HepG2 (cell line): ENCODE data around the gene S100P. TPM values are rescaled to one million over a fixed set of nuclear protein-coding genes. Genes with fewer than 3 reads are reported as not detected.

Experiments used
- ATAC-seq: fragments of 200-7000 bp; cut with Tn5 transposase; 3 replicates; pipeline ENCODE4 v1.9.1; 2020; ENCODE audit warnings: mild to moderate bottlenecking, moderate library complexity
- BruUV-seq: library from RNA; stranded (reverse); fragments of 400-500 nt; replicated peaks from 2 replicates; lab custom pipeline; 2021; lab: Mats Ljungman, UMichigan
- CTCF ChIA-PET: fragments of 300-600 bp; formaldehyde crosslinking; extraction: SDS; loops from one replicate; lab custom pipeline; 2021; ENCODE audit warnings: low total read pairs, inconsistent platforms, low intra/inter-chr PET ratio; lab: Yijun Ruan, JAX
- POLR2A ChIA-PET: fragments of 350-600 bp; sonication (Branson Sonifier 250); formaldehyde crosslinking; loops from one replicate; lab custom pipeline; 2020; ENCODE audit warnings: antibody characterized with exemption, inconsistent platforms; lab: Yijun Ruan, JAX
- DNase-seq: peaks from one replicate; pipeline ENCODE4 v3.0.0-alpha.2; 2015; ENCODE audit warnings: low spot score
- FAIRE-seq: peaks from 3 replicates; lab custom pipeline; 2011; peaks lifted over from hg19 to GRCh38; lab: Jason Lieb, UNC
- H2AFZ ChIP-seq: one replicate; pipeline ENCODE4 v1.6.1; 2011; ENCODE audit warnings: low read length, inconsistent platforms
- H3K27ac ChIP-seq: fragments of 300-600 bp; 3 replicates; pipeline ENCODE4 v1.8.0; 2011; ENCODE audit warnings: mixed run types, mild to moderate bottlenecking, mixed read lengths, low read length, inconsistent platforms; ENCODE audit not compliant: insufficient read depth; ENCODE audit errors: extremely low read length
- H3K27me3 ChIP-seq, 2 experiments: fragments of 200-600 bp in 1 of 2; 2 replicates in 1 of 2; 3 replicates in 1 of 2; pipeline versions ENCODE4 v1.6.0 to v1.8.0; 2011; ENCODE audit warnings: low read length in 2 of 2, mild to moderate bottlenecking in 2 of 2, moderate library complexity in 2 of 2, inconsistent platforms in 1 of 2; ENCODE audit not compliant: insufficient read depth in 2 of 2, control insufficient read depth in 1 of 2
- H3K36me3 ChIP-seq, 2 experiments: fragments of 200-600 bp in 1 of 2; replicated peaks in 1 of 2; 2 replicates in 1 of 2; 3 replicates in 1 of 2; pipeline versions ENCODE4 v1.5.1 to v1.8.0; 2011; ENCODE audit warnings: low read length in 2 of 2, inconsistent platforms in 1 of 2; ENCODE audit not compliant: insufficient read depth in 2 of 2, control insufficient read depth in 1 of 2
- H3K4me1 ChIP-seq: 2 replicates; pipeline ENCODE4 v1.5.1; 2012; ENCODE audit warnings: low read length, inconsistent platforms; ENCODE audit not compliant: insufficient read depth
- H3K4me2 ChIP-seq: 2 replicates; pipeline ENCODE4 v1.6.0; 2011; ENCODE audit warnings: low read depth, low read length, inconsistent platforms
- H3K4me3 ChIP-seq, 3 experiments: fragments of 200-600 bp in 1 of 3; sonication (generic), shearing (Covaris generic) in 1 of 3; replicated peaks in 1 of 3; 2 replicates each; pipeline ENCODE4 v1.5.1; 2011 to 2016; ENCODE audit warnings: low read length in 3 of 3, inconsistent platforms in 2 of 3, low read depth in 2 of 3, mild to moderate bottlenecking in 2 of 3, control low read depth in 1 of 3, mixed read lengths in 1 of 3; ENCODE audit not compliant: insufficient read depth in 1 of 3
- H3K79me2 ChIP-seq: one replicate; pipeline ENCODE4 v1.6.1; 2011; ENCODE audit warnings: low read length, inconsistent platforms; ENCODE audit not compliant: insufficient read depth
- H3K9ac ChIP-seq: 2 replicates; pipeline ENCODE4 v1.6.0; 2011; ENCODE audit warnings: mild to moderate bottlenecking, low read depth, low read length, inconsistent platforms; ENCODE audit not compliant: insufficient read depth
- H3K9me3 ChIP-seq: 2 replicates; pipeline ENCODE4 v1.5.1; 2012; ENCODE audit warnings: mild to moderate bottlenecking, low read length
- H4K20me1 ChIP-seq: 2 replicates; pipeline ENCODE4 v1.6.0; 2011; ENCODE audit warnings: inconsistent platforms, mild to moderate bottlenecking, low read length, moderate library complexity; ENCODE audit not compliant: insufficient read depth
- CAMTA2 ChIP-seq: sonication (generic); formaldehyde crosslinking; IDR thresholded peaks from 2 replicates; pipeline ENCODE4 v1.4.0; 2020; ENCODE audit warnings: mild to moderate bottlenecking, missing genetic modification reagents, borderline replicate concordance
- CHCHD3 ChIP-seq: sonication (generic); formaldehyde crosslinking; IDR thresholded peaks from 2 replicates; pipeline ENCODE4 v1.8.0; 2022; ENCODE audit warnings: mild to moderate bottlenecking, missing genetic modification reagents, moderate library complexity
- HES4 ChIP-seq: sonication (generic); formaldehyde crosslinking; IDR thresholded peaks from 2 replicates; pipeline ENCODE4 v1.9.0; 2021; ENCODE audit warnings: mild to moderate bottlenecking, missing genetic modification reagents, borderline replicate concordance
- HMGXB4 ChIP-seq, 2 experiments: sonication (generic) in 1 of 2; formaldehyde crosslinking in 1 of 2; IDR thresholded peaks; 2 replicates each; pipeline versions ENCODE4 v1.4.0 to v1.6.1; 2018 to 2020; ENCODE audit warnings: missing genetic modification reagents in 2 of 2, borderline replicate concordance in 1 of 2, low read depth in 1 of 2, mild to moderate bottlenecking in 1 of 2, missing biosample characterization in 1 of 2
- ISL2 ChIP-seq: sonication (generic); formaldehyde crosslinking; IDR thresholded peaks from 2 replicates; pipeline ENCODE4 v1.5.0; 2020; ENCODE audit warnings: missing genetic modification reagents
- MXI1 ChIP-seq: IDR thresholded peaks from 3 replicates; pipeline ENCODE4 v1.6.1; 2012; ENCODE audit warnings: low read depth, low read length, inconsistent platforms, borderline replicate concordance
- RFX5 ChIP-seq: IDR thresholded peaks from 2 replicates; pipeline ENCODE4 v1.6.1; 2011; ENCODE audit warnings: low read depth, low read length, improper control_type of control experiment
- ZNF275 ChIP-seq: sonication (generic); formaldehyde crosslinking; IDR thresholded peaks from 2 replicates; pipeline ENCODE4 v1.8.0; 2022; ENCODE audit warnings: missing genetic modification reagents, mild to moderate bottlenecking, inconsistent platforms, borderline replicate concordance
- ZNF761 ChIP-seq: sonication (generic); formaldehyde crosslinking; conservative IDR thresholded peaks from 2 replicates; pipeline ENCODE4 v1.4.0; 2020; ENCODE audit warnings: mild to moderate bottlenecking, missing genetic modification reagents
- WGBS: methylation state at CpG from one replicate; pipeline ENCODE4 v1.1.6; 2017; ENCODE audit warnings: low lambda C conversion rate; 5-methylcytosine and 5-hydroxymethylcytosine counted together
- in situ Hi-C: cut with HindIII; loops from 2 replicates; pipeline ENCODE4 v1.10.0; 2017; ENCODE audit warnings: low pct_unique_long_range_greater_than_20kb; ENCODE audit not compliant: extremely low pct_ligation_motif_present
- intact Hi-C: fragments of 100-400 bp; cut with micrococcal nuclease; formaldehyde crosslinking; loops from one replicate; pipeline ENCODE4 v1.10.0; 2022; ENCODE audit not compliant: unreplicated experiment
- polyA plus RNA-seq, 8 experiments: library from polyadenylated mRNA; depleted of rRNA in 3 of 8; stranded (reverse) in 7 of 8; unstranded in 1 of 8; fragments of >200 nt; fragmentation: Illumina TruSeq in 4 of 8; extraction: Trizol in 4 of 8; gene quantifications; 2 replicates each; pipeline versions ENCODE4 v1.2.1 to v1.2.3, GENCODE V29; 2011 to 2016; ENCODE audit warnings: low read depth in 4 of 8, missing spikeins in 1 of 8, mixed read lengths in 1 of 8; ENCODE audit not compliant: insufficient read depth in 1 of 8
- total RNA-seq, 5 experiments: library from RNA; depleted of rRNA; stranded (reverse); fragments of >200 nt; fragmentation: Illumina TruSeq; extraction: Trizol; gene quantifications; 2 replicates each; pipeline ENCODE4 v1.2.3, GENCODE V29; 2016; ENCODE audit warnings: low read depth in 1 of 5
- TF ChIP-seq, protein P1 (sequence below): IDR thresholded peaks from 2 replicates; pipeline ENCODE4 v1.6.1; 2016; ENCODE audit warnings: mild to moderate bottlenecking, missing biosample characterization, missing genetic modification reagents
- TF ChIP-seq, protein P2 (sequence below): sonication (generic); formaldehyde crosslinking; IDR thresholded peaks from 2 replicates; pipeline ENCODE4 v1.4.0; 2020; ENCODE audit warnings: missing genetic modification reagents
- TF ChIP-seq, protein P3 (sequence below): sonication (generic); formaldehyde crosslinking; IDR thresholded peaks from 2 replicates; pipeline ENCODE4 v1.5.1; 2020; ENCODE audit warnings: missing genetic modification reagents, mild to moderate bottlenecking, borderline replicate concordance

S100P gene
- total and polyA plus RNA-seq, 2 of the 13 experiments (the other 11 are each of a cell fraction or from before 2014, with no cell fraction given), result 278 to 1,649 TPM

DNA sequence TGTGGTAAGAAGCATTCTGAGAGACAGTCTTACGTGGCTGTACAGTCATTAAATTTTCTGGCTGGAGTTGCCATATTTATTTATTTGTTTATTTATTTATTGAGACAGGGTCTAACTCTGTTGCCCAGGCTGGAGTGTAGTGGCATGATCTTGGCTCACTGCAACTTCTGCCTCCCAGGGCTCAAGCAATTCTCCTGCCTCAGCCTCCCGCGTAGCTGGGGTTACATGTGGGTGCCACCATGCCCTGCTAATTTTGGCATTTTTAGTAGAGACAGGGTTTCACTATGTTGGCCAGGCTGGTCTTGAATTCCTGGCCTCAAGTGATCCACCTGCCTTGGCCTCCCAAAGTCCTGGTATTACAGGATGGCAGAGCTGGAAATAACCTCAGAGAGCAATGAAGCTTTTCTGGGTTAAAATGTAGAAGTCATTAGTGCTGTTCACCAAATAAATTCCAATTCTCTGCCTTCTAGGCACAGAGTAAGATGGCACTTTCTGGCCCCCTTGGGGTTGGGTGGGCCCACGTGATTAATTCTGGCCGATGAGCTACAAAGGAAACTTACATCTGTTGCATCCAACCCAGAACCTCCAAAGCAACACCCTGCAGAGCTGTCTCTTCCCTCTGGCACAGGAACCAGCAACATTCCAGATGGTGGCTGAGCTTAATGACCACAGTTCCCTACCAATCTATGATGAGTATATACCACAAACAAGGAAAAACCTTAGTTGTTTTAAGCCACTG is 48.7 kb upstream of the S100P start (continued):
- no peak for TF ChIP-seq CHCHD3 (CRISPR knock-in tag)
- TF ChIP-seq, protein P1, sequence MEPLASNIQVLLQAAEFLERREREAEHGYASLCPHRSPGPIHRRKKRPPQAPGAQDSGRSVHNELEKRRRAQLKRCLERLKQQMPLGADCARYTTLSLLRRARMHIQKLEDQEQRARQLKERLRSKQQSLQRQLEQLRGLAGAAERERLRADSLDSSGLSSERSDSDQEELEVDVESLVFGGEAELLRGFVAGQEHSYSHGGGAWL, result no peak
- TF ChIP-seq, protein P2, sequence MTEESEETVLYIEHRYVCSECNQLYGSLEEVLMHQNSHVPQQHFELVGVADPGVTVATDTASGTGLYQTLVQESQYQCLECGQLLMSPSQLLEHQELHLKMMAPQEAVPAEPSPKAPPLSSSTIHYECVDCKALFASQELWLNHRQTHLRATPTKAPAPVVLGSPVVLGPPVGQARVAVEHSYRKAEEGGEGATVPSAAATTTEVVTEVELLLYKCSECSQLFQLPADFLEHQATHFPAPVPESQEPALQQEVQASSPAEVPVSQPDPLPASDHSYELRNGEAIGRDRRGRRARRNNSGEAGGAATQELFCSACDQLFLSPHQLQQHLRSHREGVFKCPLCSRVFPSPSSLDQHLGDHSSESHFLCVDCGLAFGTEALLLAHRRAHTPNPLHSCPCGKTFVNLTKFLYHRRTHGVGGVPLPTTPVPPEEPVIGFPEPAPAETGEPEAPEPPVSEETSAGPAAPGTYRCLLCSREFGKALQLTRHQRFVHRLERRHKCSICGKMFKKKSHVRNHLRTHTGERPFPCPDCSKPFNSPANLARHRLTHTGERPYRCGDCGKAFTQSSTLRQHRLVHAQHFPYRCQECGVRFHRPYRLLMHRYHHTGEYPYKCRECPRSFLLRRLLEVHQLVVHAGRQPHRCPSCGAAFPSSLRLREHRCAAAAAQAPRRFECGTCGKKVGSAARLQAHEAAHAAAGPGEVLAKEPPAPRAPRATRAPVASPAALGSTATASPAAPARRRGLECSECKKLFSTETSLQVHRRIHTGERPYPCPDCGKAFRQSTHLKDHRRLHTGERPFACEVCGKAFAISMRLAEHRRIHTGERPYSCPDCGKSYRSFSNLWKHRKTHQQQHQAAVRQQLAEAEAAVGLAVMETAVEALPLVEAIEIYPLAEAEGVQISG (CRISPR knock-in tag), result no peak

- in situ Hi-C loops (no loop called here), intact Hi-C loops (no loop called here)
- Histone ChIP-seq H3K9ac (no peak overlapping the region), H3K4me2 (no peak overlapping the region), H3K9me3 (no peaks in the 10 kb centered on the region), H2AFZ (no peak overlapping the region), H3K36me3 (peaks cover 0 to 13% of the 10 kb centered on the region in 2 experiments; a peak in 2 of 5 replicates), H3K4me1 (peaks cover 29% of the 10 kb centered on the region), H3K4me3 (no peak overlapping the region), H4K20me1 (peaks cover 3% of the 10 kb centered on the region), H3K27ac (no peak overlapping the region), H3K79me2 (peaks cover 17% of the 10 kb centered on the region), H3K27me3 (no peaks in the 10 kb centered on the region)
- ChIA-PET CTCF (no interaction called here), POLR2A (interaction anchor here (1.0 kb wide), 3 partner anchors 14 to 42 kb away, joined by 3 to 7 read pairs (median 4); a partner anchor contains a TSS)
- FAIRE-seq (no peak), ATAC-seq (no peak), DNase-seq (no peak)
- 19% methylated on average over 5 of the region's 5 CpGs for WGBS
- BruUV-seq, result no TSS peak
- no peak for TF ChIP-seq CAMTA2 (CRISPR knock-in tag)
- no peak for TF ChIP-seq HES4 (CRISPR knock-in tag)
- TF ChIP-seq, protein P3, sequence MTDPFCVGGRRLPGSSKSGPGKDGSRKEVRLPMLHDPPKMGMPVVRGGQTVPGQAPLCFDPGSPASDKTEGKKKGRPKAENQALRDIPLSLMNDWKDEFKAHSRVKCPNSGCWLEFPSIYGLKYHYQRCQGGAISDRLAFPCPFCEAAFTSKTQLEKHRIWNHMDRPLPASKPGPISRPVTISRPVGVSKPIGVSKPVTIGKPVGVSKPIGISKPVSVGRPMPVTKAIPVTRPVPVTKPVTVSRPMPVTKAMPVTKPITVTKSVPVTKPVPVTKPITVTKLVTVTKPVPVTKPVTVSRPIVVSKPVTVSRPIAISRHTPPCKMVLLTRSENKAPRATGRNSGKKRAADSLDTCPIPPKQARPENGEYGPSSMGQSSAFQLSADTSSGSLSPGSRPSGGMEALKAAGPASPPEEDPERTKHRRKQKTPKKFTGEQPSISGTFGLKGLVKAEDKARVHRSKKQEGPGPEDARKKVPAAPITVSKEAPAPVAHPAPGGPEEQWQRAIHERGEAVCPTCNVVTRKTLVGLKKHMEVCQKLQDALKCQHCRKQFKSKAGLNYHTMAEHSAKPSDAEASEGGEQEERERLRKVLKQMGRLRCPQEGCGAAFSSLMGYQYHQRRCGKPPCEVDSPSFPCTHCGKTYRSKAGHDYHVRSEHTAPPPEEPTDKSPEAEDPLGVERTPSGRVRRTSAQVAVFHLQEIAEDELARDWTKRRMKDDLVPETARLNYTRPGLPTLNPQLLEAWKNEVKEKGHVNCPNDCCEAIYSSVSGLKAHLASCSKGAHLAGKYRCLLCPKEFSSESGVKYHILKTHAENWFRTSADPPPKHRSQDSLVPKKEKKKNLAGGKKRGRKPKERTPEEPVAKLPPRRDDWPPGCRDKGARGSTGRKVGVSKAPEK (CRISPR knock-in tag), result no peak
- TF ChIP-seq RFX5, result no peak
- no peak for TF ChIP-seq HMGXB4 (CRISPR knock-in tag; IDR thresholded peaks at IDR 0.05; ENCODE audit: borderline replicate concordance in 1 of 2, low read depth in 1 of 2)
- TF ChIP-seq ZNF275, result no peak
- TF ChIP-seq ISL2 (CRISPR knock-in tag), result no peak
- no peak for TF ChIP-seq MXI1
- no peak for TF ChIP-seq ZNF761 (CRISPR knock-in tag)
These were observed 46.5 kb upstream of the S100P start for GRCh38 chr4:6647169-6647568.
